Stimulated activated naive CD4-positive, alpha-beta T cell (primary cell): ENCODE results near the gene EMID1.

Source experiments
- DNase-seq, 6 experiments: peaks; one replicate each; lab custom pipeline; 2025; lab: John Stamatoyannopoulos, UW

The EMID1 gene

DNA sequence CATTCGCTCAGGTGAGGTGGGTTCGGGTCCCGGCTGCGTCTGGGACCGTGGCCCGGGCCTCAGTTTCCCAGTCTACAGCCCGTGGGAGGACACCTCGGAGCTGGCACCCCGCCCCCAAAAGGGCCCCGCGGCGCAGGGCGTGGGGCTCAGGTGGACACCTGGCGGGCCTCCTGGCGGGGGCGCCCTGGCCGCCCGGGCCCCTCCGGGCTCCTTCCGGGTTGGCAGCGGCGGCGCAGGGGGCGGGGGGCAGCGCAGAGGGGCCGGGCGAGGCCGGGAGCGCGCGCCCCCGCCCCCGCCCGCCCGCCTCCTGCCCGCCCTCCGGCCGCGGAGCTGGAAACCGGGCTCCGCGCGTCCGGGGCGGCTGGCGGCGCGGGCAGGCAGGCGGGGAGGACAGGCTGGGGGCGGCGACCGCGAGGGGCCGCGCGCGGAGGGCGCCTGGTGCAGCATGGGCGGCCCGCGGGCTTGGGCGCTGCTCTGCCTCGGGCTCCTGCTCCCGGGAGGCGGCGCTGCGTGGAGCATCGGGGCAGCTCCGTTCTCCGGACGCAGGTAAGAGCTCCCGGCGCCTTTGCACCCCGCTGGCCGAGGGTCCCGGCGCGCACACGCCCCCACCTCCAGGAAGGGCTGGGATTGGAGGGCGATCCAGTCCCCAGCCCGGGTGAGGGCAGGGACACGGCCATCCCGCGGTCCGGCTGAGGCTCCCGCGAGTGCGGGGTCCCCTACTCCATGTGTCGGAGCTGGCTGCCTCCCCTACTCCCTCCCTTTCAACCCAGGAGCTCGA is at the start of gene EMID1:
Gene EMID1, plus strand, starts transcription at position 303 of the 778 bp plus-strand sequence. Its CDS starts 143 bp downstream, at position 446.
- DNase-seq, result no peak

DNA sequence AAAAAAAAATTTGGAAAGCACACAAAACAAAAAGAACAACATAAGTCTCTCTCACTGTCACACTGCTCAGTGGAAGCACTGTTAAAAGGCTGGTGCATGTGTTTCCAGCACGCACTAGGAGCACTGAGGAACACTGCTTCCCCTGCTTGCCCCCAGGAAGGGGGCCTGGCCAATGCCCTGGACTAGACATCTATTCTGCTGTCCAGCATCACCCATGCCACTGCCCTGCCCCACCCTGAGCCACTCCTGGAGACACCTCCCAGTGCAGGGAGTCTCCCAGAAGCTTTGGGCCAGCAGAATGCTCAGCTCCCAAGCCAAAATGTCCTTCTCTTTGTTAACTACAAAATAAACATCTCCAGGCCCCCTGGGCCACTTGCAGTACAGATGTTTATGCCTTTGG is 49.7 kb upstream of the EMID1 start:
- no peak for DNase-seq

DNA sequence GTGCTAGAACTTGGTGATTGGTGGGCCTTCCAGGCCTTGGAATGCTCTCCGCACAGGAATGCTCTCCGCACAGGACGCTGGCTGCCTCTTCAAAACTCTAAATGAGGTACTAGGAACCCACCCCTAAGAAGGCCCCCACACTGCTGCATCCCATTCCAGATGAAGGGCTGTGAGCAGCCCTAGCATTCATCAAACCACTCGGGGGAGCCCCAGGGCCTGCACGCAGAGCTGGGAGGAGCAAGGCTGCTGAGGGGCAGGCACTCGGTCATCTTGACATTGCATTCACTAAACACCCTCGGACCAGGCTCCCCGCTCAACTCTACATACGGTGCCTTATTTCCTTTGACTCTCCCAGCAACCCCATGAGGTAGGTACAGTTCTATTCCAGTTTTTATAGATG is 49.2 kb upstream of the EMID1 start:
- no peak for DNase-seq

DNA sequence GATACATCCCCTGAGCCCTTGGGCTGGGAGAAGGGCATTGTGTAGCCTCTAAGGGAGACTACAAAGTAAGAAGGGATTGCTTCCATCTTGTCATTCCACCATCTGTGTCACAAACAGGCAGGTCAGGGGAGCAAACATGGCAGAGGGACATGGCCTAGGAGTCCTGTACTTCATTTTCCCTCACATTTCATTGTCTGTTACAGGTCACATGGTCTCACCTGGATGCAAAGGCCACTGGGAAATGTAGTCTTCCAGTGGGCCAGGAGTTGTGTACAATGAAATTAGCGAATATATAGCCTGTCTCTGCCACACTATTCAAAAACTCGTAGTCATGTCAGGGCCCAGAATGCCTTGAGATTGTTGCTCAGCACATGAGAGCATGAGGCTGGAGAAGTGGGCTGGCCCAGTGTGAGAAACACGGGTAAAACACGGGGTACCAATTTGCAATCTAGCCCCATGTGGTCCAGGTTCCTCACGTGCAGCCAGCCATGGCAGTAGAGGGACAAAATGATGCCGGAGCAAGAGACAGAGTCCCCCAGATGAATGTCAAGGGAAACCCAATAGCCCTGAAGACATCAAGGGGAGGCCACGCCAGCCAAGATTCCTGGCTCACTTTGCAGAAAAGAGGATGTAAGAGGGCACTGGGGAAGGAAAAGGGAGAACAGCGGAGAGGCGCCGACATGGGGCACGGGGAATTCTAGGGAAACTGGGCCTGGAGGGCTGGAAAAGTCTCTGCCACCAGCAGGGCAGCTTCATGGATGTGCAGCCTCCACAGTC is 47.7 kb upstream of the EMID1 start:
- no peak for DNase-seq

DNA sequence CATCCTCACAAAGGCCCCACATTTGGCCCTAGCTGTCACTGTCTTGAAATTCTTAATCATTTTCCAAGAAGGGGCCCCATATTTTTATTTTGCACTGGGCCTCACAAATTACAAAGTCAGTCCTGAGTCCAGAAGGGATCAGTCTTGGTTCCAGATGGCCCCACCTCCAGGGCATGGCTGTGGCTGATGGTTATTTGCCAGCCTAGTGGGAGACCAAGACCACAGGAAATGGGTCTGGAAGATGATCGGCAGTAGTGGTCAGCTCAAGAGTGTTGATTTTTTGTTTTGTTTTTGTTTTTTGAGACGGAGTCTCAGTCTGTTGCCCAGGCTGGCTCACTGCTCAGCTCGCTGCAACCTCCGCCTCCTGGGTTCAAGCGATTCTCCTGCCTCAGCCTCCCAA is 47.1 kb upstream of the EMID1 start:
- DNase-seq, result no peak

DNA sequence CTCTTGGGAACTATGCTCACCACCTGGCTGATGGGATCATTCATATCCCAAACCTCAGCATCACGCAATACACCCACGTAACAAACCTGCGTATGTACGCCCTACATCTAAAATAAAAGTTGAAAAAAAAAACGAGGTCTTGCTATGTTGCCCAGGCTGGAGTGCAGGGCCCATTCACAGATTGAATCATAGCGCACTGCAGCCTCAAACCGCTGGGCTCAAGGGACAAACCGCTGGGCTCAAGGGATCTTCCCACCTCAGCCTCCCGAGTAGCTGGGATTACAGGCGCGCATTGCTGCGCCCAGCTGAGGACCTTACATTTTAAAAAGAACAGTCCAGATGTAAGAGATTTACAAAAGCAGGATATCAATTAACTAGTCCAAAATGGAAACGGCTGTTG is 41.9 kb upstream of the EMID1 start:
- DNase-seq, result no peak

DNA sequence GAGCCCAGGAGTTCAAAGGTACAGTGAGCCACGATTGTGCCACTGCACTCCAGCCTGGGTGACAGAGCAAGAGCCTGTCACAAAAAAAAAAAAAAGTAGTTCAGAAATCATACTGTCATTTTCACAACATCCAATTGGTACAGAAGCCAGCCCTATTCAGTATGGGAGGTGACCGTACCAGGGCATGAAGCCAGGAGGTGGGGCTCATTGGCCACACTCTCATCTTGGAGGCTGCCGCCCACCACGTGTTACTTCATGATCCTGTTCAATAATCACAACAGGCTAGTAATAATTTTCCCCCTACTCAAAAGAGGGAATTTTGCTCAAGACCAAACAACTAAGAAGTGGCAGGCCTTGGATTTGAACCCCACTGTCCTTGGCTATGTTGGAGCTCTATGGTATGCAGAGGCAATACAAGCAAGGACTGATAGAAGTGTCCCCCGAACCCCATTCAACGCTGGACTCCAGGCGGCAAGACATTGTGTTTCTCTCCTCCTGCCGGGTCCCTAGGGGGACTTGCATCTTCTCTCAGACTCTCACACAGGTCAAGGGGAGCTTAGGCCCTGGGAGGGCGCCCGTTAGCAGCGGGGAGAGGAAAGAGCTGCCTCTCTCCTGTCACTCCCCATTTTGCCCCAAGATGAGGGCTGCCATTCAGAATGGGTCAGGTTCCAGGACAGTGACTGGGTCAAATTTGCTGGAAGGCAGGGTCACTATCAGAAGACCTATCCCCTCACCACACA is 40.2 kb upstream of the EMID1 start:
- DNase-seq, result no peak

DNA sequence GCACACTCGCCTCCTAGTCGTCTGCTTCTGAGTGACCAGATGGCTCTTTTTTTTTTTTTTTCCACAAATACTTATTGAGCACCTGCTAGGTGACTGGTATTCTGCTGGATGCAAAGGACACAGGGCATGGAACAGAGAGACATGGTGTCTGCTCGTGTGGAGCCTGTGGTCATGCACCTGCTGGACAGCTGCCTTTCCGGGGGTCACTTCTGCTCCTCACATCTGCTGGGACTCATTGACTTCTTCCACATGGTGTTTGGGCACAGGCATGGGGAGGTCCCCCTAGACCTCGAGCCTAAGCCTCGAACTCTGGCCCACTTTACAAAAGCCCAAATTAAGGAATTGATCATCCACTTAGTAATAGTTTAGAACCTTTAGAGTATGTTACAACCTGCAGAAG is 39.5 kb upstream of the EMID1 start:
- no peak for DNase-seq

DNA sequence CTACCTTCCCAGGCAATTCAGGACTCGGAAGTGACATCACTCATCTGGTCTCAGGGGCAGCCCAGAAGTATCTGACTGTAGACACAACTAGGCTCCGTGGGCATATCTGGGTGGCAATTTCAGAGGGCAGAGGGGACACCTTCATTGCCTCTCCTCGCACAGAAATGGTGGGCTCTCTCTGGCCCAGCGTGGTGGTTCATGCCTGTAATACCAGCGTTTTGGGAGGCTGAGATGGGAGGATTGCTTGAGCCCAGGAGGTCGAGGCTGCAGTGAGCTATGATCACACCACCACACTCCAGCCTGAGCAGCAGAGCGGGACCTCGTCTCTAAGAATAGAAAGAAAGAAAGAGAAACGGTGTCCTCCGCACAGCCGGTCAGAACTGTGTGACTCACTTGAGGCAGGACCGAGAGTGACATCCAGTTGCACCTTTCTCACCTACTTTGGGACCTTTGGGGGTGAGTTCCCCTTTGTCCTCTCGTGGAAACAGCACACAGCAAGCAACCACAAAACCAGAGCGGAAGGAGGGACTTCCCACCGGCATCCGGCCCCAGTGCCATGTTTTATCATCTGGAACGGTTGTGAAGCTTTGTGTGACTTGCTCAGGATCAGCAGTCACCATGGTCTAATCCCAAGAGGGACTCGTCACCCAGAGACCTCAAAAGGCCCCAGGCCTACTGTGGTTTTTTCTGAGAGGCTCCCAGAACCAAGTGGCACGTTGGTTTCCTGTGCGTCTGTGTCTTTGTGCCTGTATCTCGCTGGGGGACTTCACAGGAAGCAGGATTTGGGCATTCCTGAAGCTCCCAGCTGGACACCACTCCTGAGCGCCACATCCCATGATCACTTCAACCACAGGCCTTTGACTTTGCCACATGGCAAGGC is 38.4 kb upstream of the EMID1 start:
- no peak for DNase-seq

DNA sequence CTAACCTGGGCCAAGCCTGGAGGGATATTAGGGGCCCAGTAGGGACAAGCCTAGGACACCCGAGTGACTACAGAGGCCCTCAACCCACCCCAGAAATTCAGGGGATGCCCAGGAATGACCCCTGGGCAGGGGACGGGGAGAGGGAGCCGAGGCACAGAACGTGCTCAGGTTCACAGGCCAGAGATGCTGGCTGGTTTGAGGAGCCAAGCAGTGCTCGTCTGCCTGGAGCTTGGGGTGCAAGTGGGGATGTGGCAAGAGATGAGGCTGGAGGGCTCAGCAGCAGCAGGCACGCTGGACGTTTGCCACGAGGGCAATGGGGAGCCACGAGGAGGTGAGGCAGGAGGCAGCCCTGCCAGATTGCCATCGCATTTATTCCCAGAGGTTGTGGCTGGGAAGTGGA is 34.0 kb upstream of the EMID1 start:
- no peak for DNase-seq

DNA sequence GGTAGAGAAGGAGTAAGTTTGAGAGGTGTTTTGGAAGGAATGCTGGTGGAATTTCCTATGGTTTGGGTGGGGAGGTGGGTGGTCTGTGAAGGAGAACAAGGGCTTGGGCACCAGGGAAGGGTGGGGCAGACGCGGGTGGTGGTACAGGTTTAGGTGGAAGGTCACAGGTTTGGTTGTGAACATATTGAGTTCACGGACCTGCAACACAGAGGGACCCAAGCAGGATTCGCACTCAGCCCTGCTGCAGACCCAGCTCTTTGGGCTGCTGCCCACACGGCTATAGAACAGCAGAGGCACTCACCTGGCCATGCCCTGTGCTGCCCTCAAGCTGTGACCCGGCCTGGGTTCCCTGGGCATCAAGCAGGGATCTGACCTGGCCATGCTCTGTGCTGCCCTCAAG is 33.5 kb upstream of the EMID1 start:
- DNase-seq, result no peak

DNA sequence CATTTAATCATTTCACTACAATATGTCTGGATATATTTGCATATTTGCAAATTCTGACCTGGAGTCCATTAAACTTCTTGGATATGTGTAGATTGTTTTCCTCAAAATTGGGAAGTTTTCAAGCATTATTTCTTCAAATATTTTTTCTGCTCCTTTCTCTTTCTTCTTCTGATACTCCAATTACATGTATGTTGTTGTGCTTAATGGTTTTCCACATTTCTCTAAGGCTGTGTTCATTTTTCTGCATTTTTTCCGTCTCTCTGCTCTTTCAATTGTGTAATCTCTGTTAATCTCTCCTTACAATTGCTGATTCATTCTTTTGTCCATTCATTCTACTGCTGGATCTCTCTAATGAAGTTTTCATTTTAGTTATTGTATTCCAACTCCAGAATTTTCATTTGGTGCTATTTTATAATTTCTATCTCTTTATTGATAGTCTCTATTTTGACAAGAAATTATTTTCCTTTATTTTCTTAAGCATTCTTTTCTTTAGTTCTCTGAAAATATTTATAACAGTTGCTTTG is 30.3 kb upstream of the EMID1 start:
- no peak for DNase-seq

DNA sequence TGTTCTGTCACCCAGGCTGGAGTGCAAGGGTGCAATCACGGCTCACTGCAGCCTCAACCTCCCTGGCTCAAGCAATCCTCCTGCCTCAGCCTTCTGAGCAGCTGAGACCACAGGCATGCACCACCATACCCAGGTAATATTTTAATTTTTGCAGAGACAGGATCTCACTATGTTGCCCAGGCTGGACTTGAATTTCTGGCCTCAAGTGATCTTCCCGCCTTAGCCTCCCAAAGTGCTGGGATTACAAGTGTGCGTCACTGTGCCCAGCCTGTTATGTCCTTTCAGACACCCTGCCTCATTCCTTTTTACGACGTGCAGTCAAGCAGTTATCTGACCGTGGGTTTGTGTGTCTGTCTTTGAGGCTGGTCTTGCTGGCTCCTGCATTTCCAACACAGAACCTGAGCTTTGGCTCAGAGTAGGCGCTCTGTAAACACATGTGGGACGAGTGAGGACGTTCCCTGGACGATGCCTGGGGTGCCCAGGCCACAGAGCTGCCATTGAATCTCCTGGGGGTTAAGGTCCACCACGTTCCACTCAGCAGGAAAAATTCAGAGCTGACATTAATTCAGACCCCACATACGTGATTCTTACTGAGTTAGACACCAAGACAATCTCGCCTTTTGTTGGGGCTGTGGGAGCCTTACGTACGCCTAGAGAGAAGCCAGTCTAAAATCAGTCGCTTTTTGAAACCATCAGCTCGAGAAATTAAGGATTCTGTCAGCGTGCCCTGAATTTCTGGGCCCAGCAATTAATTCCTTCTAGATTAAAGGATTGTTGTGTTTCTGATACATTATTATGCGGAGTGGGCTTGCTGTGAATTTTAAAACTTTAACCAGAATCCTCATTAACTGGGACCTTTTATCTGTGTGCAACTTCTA is 21.5 kb upstream of the EMID1 start:
- DNase-seq, result no peak

DNA sequence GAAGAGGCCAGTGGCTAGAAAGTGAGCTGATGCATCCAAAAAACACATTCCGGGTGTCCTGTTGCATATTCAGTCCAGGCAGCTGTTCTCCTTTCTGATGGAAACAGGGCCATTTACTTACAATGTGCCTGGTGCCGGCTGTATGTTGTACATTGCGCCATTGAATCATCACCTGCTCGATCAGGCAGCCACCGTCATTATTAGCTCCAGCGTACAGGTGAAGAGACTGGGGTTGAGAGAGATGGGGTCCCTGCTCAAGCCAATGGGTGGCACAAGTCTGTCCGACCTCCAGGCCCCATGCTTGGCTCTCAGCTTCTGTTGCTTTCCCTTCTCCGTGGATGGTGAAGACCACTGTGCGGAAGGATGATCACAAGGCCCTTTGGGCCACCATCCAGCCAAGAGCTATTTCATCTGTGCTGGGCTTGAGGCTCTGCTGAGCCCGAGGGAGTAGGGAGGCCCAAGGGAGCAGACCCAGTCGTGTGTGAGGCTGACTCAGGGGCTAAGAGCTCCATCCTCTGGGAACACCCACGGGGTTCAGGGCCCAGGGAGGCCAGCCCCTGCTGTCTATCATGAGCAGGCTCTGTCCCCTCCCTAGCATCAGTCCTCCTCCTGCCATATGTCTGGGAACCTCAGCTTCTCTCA is 20.7 kb upstream of the EMID1 start:
- no peak for DNase-seq

DNA sequence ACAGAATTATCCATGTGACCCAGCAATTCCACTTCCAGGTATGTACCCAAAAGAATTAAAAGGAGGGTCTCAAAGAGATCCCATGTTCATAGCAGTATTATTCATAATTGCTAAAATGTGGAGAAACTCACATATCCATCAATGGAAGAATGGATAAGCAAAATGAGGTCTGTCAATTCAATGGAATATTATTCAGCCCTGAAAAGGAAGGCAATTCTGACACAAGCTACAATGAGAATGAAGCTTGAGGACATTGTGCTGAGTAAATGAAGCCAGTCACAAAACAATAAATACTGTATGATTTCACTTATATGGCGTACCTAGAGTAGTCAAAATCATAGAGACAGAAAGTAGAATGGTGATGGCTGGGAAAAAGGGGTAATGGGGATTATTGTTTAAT is 19.4 kb upstream of the EMID1 start:
- DNase-seq, result no peak

DNA sequence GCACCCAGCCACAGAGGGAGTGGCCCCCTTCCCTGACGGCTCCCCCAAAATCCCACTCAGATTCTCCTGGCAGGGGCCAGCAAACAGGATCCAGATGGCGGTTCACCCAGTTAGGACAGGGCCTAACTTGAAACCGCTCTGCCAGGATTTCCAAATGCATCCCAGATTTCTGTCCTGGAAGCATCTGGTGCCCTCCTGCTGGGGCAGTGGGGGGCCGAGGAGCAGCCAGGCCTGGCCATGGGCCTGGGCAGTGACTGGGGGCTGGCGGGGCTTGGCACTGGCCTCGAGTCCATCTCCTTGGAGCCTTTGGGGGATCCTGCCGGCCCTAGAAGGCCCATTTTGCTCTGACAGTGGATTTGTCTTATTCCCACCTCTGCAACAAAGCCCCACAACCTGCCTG is 17.9 kb upstream of the EMID1 start:
- no peak for DNase-seq

DNA sequence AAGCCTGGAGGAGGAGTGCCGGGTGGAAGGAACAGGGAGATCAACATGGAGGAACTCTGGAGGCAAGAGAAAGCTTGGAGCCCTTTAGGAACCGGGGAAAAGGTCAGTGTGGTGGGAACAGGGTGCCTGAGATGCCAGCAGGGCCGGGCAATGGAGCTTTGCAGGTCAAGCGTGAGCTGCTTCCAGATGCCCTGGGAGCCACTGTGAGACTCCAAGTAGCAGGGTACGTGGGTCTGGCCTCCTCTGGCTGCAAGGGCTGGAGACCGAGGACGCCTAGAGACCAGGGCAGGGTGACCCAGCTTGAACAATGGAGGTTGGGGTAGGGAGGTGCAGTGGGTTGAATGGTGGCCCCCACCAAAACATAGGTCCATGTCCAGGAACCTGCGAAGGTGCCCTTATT is 15.6 kb upstream of the EMID1 start:
- no peak for DNase-seq

DNA sequence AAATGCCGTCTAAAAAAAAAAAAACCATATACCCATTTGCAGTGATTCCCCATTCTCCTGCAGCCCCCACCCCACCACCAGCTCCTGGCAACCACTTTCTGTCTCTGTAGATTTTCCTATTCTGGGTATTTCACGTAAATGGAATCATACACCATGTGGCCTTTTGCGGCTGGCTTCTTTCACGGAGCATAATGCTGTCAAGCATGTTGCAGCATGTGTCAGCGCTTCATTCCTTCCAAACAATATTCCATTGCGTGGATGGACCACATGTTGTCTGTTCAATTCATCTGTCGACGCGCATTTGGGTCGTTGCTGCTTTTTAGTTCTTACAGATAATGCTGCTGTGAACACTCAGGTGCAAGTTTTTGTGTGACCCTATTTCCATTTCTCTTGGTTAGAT is 14.8 kb upstream of the EMID1 start:
- no peak for DNase-seq

DNA sequence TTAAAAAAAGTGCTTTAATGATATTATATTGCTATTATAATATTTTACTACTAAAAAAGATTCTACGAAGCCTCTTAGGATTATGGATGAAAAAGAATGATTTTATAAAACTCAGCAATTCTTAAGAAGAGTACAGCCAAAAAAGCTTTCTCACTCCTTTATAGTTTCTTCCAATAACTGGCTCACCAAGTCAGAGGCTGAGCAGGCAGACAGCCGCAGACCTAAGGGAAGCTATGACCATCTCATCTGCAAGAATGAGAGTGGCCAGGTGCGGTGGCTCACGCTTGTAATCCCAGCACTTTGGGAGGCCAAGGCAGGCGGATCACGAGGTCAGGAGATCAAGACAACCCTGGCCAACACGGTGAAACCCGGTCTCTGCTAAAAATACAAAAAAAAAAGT is 12.7 kb upstream of the EMID1 start:
- DNase-seq, result no peak

DNA sequence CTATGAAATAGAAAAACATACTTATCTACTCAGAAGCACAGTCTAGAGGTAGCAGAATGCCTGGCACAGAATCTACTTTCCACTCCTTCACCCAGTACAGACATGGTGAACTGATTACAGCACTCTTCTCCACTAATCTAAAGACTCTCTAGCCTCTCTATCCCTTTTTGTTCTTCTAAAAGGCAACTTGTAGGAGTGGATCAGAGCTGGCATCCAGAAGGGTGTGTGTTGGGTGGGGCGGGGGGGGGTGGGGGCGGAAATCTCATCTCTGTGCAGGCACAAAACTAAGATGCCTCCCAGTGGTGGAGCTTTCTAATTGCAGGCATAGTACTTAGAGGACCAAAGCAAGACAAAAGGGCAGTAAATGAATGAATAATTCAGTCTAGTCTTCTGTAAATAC is 11.5 kb upstream of the EMID1 start:
- no peak for DNase-seq
